GM10847 (cell line): ENCODE data around the gene RNF157.

ENCODE experiments used
- POLR2A ChIP-seq: IDR thresholded peaks from 2 replicates; pipeline ENCODE4 v1.6.1; 2011; ENCODE audit not compliant: insufficient read length; ENCODE audit errors: extremely low read depth

Gene RNF157

GRCh38 chr17:76248013-76248782 is 7.9 kb upstream of the RNF157 start:
- no peak for TF ChIP-seq POLR2A

GRCh38 chr17:76247304-76247703 is 7.0 kb upstream of the RNF157 start:
- TF ChIP-seq POLR2A, result no peak

GRCh38 chr17:76246080-76247066 is 6.1 kb upstream of the RNF157 start:
- TF ChIP-seq POLR2A, result no peak

GRCh38 chr17:76243826-76244679 is 3.8 kb upstream of the RNF157 start:
- TF ChIP-seq POLR2A, result no peak

- TF ChIP-seq POLR2A, result no peak
Observed at GRCh38 chr17:76241691-76242255, 1.5 kb upstream of the RNF157 start.

GRCh38 chr17:76241204-76241538 is 878 bp upstream of the RNF157 start:
- TF ChIP-seq POLR2A, result no peak

- TF ChIP-seq POLR2A, result no peak
Observed at GRCh38 chr17:76239538-76240274, 587 bp downstream of the RNF157 start.

GRCh38 chr17:76238847-76239537 is 1.3 kb downstream of the RNF157 start:
- TF ChIP-seq POLR2A, result no peak

- TF ChIP-seq POLR2A, result no peak
Observed at GRCh38 chr17:76237859-76238313, 2.4 kb downstream of the RNF157 start.

GRCh38 chr17:76236603-76237002 is 3.7 kb downstream of the RNF157 start:
- TF ChIP-seq POLR2A, result no peak

GRCh38 chr17:76235883-76236282 is 4.4 kb downstream of the RNF157 start:
- TF ChIP-seq POLR2A, result no peak

GRCh38 chr17:76234354-76234679 is 6.0 kb downstream of the RNF157 start:
- TF ChIP-seq POLR2A, result no peak

GRCh38 chr17:76233588-76234353 is 6.5 kb downstream of the RNF157 start:
- no peak for TF ChIP-seq POLR2A

GRCh38 chr17:76232342-76232741 is 8.0 kb downstream of the RNF157 start:
- TF ChIP-seq POLR2A, result no peak
